Transverse colon (tissue), 4 donors: ENCODE results near the gene MAZ.

Experiments
- CTCF ChIP-seq, 5 experiments: fragments of 200-600 bp in 3 of 5; fragments of 450-650 bp in 2 of 5; sonication (generic) in 3 of 5; IDR thresholded peaks; 1 replicate in 2 of 5; 2 replicates in 3 of 5; pipeline ENCODE4 v1.5.1; 2016 to 2017; ENCODE audit warnings: antibody characterized with exemption in 5 of 5, inconsistent platforms in 3 of 5, mild to moderate bottlenecking in 2 of 5, moderate library complexity in 1 of 5
- POLR2AphosphoS5 ChIP-seq, 3 donors: sonication (generic); formaldehyde crosslinking; IDR thresholded peaks; one replicate each; pipeline ENCODE4 v1.6.1; 2016; ENCODE audit warnings: antibody characterized with exemption in 3 of 3

DNA sequence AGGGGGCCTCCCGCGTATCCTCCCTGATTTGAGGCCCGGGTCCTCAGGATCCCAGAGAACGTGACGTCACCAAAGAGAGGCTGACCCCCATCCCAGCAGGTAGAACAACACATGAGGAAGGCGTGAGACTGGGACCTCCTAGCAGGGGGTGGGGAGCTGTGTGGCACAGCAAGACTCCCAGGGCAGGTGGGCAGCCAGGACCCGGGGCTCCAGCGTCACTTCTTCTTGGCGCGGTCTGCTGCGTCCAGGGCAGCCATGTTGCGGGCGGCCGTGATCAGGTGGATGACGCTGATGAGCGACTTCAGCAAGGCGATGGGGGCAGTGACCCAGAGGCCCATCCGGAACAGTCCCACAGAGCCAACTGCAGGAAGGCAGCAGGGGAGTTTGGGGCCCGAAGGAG, 52.6 kb downstream of the MAZ start:
- TF ChIP-seq CTCF (IDR thresholded peaks at IDR 0.05) (no peak), POLR2AphosphoS5 (IDR thresholded peaks at IDR 0.05) (no peak)
